Testis (tissue), 2 donors: ENCODE results near the gene BABAM2.

Experiments used
- CTCF ChIP-seq, 3 experiments: fragments of 450-650 bp in 2 of 3; fragments of 200-600 bp in 1 of 3; sonication (generic) in 1 of 3; IDR thresholded peaks; one replicate each; pipeline ENCODE4 v1.5.1; 2016 to 2019; ENCODE audit warnings: antibody characterized with exemption in 3 of 3, mild to moderate bottlenecking in 2 of 3, moderate library complexity in 1 of 3
- POLR2A ChIP-seq: fragments of 450-650 bp; IDR thresholded peaks from one replicate; pipeline ENCODE4 v1.6.1; 2017; ENCODE audit warnings: antibody characterized with exemption, mild to moderate bottlenecking, moderate library complexity

DNA sequence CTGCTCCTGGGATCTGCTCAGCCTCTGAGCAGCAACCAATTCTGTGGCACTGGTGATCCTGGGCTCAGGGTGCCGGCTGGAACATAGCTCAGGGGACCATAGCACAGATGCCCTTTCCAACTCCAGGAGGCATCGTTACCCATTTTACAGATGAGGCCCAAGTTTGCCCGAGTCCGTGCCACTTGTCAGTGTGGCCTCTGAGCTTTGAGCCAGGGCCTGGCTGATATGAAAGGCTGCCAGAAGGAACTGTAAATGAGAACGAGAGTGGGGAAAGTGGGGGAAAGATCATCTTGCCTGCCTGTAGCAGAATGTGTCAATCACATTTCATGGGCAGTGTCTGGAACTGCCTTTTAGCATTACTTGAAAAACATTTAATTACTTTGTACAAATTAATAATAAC lies 478.8 kb downstream of the BABAM2 start:
- no peak for TF ChIP-seq POLR2A
- TF ChIP-seq CTCF (IDR thresholded peaks at IDR 0.05) = no peak
